Lung (tissue), 12 donors: ENCODE measurements around the gene ECT2. TPM values are rescaled to one million over a fixed set of nuclear protein-coding genes. Genes with fewer than 3 reads are reported as not detected.
"Not testable (repeated sequence)": the region's sequence is repeated elsewhere in the genome, so short reads cannot be mapped to it uniquely, and the experiment has no call there.

Experiments
- ATAC-seq: fragments of 200-7000 bp; cut with Tn5 transposase; one replicate; pipeline ENCODE4 v1.9.1; 2020; ENCODE audit warnings: moderate number of reproducible peaks; ENCODE audit not compliant: insufficient read depth, low FRiP score
- DNase-seq, 3 donors: peaks; one replicate each; pipeline ENCODE4 v3.0.0-alpha.2; 2013 to 2017
- H3K27ac ChIP-seq, 2 donors: one replicate each; pipeline ENCODE4 v1.5.1; 2013; ENCODE audit warnings: mild to moderate bottlenecking in 2 of 2, moderate library complexity in 2 of 2, control low read depth in 1 of 2, inconsistent platforms in 1 of 2, low read depth in 1 of 2, low read length in 1 of 2
- H3K27me3 ChIP-seq, 3 donors: one replicate each; pipeline ENCODE4 v1.5.1; 2013; ENCODE audit warnings: low read length in 2 of 3; ENCODE audit not compliant: control insufficient read depth in 3 of 3, insufficient read depth in 3 of 3
- H3K36me3 ChIP-seq, 4 donors: one replicate each; pipeline ENCODE4 v1.5.1; 2013; ENCODE audit warnings: low read length in 4 of 4, mild to moderate bottlenecking in 1 of 4, moderate library complexity in 1 of 4; ENCODE audit not compliant: control insufficient read depth in 4 of 4, insufficient read depth in 4 of 4
- H3K4me1 ChIP-seq, 5 donors: one replicate each; pipeline ENCODE4 v1.5.1; 2013; ENCODE audit warnings: low read length in 5 of 5, mild to moderate bottlenecking in 2 of 5, moderate library complexity in 1 of 5; ENCODE audit not compliant: control insufficient read depth in 5 of 5, insufficient read depth in 5 of 5
- H3K4me3 ChIP-seq: one replicate; pipeline ENCODE4 v1.5.1; 2013; ENCODE audit warnings: mild to moderate bottlenecking, control low read depth, moderate library complexity
- H3K9ac ChIP-seq, 2 donors: one replicate each; pipeline ENCODE4 v1.5.1; 2013; ENCODE audit warnings: low read length in 2 of 2, control low read depth in 1 of 2; ENCODE audit not compliant: insufficient read depth in 1 of 2
- H3K9me3 ChIP-seq, 4 donors: one replicate each; pipeline ENCODE4 v1.5.1; 2013; ENCODE audit warnings: low read length in 3 of 4, mild to moderate bottlenecking in 1 of 4, moderate library complexity in 1 of 4; ENCODE audit not compliant: control insufficient read depth in 4 of 4, insufficient read depth in 3 of 4
- WGBS, 2 donors: extraction: QIAGEN DNeasy Blood & Tissue Kit; methylation state at CpG; one replicate each; pipeline ENCODE4 v1.1.7; 2013; 5-methylcytosine and 5-hydroxymethylcytosine counted together
- polyA plus RNA-seq, 2 donors: library from polyadenylated mRNA; stranded (reverse); fragments of 200-250 nt; gene quantifications; one replicate each; pipeline ENCODE4 v1.2.1, GENCODE V29; 2013
- total RNA-seq, 2 donors: library from RNA; depleted of rRNA in 1 of 2; stranded (reverse); fragments of >200 nt in 1 of 2; gene quantifications; one replicate each; pipeline ENCODE4 v1.2.1, GENCODE V29; 2014 to 2021
- TF ChIP-seq, protein P1 (sequence below): IDR thresholded peaks from 2 replicates; pipeline ENCODE4 v1.5.1; 2012; ENCODE audit warnings: mild to moderate bottlenecking; ENCODE audit errors: control extremely low read depth, extremely low read depth
- donor health status: control.
- donor health status: control.
- donor health status: Bipolar disorder and iron deficiency.
- donor health status: healthy.
- donor health status: DM: yes; HTN: yes; CAD: no.

The ECT2 gene
- total and polyA plus RNA-seq, 4 donors: 4.2 to 19.5 (median 8.5) TPM

DNA sequence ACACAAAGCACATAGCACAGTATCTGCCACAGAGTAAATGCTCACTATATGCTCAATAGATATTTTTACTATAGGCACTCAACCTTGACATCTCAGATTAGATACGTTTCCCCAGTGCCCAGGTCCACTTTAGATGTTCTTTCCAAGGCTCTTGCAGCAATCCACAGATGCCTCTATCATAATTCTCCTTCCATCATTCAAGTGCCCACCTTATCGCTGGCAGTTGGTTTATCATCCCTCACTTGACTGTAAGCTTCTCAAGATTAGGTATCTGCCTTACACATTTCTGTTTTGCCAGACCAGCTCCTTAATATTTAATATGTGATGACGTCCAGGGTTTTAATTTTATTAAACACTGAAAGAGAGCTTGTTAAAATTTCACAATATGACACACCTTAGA, 48.3 kb upstream of the ECT2 start:
- no peak overlapping the region for H3K9ac ChIP-seq
- TF ChIP-seq, protein P1, sequence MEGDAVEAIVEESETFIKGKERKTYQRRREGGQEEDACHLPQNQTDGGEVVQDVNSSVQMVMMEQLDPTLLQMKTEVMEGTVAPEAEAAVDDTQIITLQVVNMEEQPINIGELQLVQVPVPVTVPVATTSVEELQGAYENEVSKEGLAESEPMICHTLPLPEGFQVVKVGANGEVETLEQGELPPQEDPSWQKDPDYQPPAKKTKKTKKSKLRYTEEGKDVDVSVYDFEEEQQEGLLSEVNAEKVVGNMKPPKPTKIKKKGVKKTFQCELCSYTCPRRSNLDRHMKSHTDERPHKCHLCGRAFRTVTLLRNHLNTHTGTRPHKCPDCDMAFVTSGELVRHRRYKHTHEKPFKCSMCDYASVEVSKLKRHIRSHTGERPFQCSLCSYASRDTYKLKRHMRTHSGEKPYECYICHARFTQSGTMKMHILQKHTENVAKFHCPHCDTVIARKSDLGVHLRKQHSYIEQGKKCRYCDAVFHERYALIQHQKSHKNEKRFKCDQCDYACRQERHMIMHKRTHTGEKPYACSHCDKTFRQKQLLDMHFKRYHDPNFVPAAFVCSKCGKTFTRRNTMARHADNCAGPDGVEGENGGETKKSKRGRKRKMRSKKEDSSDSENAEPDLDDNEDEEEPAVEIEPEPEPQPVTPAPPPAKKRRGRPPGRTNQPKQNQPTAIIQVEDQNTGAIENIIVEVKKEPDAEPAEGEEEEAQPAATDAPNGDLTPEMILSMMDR: no peak
- 90 to 93% methylated on average over 3 of the region's 3 CpGs for WGBS, 2 donors
- no peak overlapping the region for H3K4me3 ChIP-seq
- H3K36me3 ChIP-seq: peaks cover 0 to 3% (median 0%) of the 10 kb centered on the region in 4 donors
- ATAC-seq: no peak
- no peaks in the 10 kb centered on the region for H3K27me3 ChIP-seq
- DNase-seq: no peak
- H3K9me3 ChIP-seq: no peaks in the 10 kb centered on the region
- peaks cover 0 to 23% (median 0%) of the 10 kb centered on the region in 5 donors for H3K4me1 ChIP-seq
- no peak overlapping the region for H3K27ac ChIP-seq

DNA sequence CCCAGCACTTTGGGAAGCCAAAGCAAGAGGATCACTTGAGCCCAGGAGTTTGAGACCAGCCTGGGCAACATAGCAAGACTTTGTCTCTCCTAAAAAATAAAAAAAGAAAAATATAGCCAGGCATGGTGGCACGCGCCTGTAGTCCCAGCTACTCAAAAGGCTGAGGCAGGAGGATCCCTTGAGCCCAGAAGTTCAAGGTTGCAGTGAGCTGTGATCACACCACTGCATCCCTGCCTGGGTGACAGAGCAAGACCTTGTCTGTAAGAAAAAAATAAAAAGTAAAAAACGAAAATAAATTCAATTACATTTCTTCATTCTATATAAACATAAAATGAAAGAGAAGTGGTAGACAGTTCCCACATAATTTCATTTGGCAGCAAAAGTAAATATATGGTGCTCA, 47.8 kb upstream of the ECT2 start:
- not testable (repeated sequence) for H3K4me3 ChIP-seq, H3K27ac ChIP-seq, DNase-seq, H3K9me3 ChIP-seq, ATAC-seq, H3K36me3 ChIP-seq, H3K9ac ChIP-seq, H3K27me3 ChIP-seq
- H3K4me1 ChIP-seq: peaks cover 0 to 20% (median 0%) of the 10 kb centered on the region in 5 donors
- 87 to 92% methylated on average over 3 of the region's 3 CpGs for WGBS, 2 donors

DNA sequence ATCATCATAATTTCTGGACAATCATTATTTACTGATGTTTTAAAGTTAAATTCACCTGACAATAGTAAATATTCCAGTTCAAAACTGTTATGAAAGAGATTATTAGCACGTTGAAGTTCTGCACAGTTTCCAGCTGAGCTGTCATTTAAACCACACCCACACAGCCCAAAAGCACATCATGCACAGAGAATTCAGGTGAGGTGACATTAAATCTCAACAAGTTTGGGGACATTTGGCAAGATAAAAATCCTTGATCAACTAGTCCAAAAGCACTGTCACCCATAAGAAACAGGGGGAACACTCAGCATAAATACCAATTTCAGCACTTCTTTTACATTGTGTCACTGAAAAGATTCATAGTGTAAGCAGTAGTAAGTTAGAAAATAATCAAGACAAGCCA, 46.5 kb upstream of the ECT2 start:
- 22 to 48% methylated on average over 1 of the region's 1 CpG for WGBS, 2 donors
- Histone ChIP-seq H3K4me3 (no peak overlapping the region), H3K4me1 (peaks cover 0 to 19% (median 0%) of the 10 kb centered on the region in 5 donors), H3K27ac (no peak overlapping the region), H3K36me3 (peaks cover 0 to 3% (median 0%) of the 10 kb centered on the region in 4 donors), H3K27me3 (peaks cover 0 to under 1% (median 0%) of the 10 kb centered on the region in 3 donors), H3K9me3 (no peaks in the 10 kb centered on the region), H3K9ac (no peak overlapping the region)
- no peak for DNase-seq
- ATAC-seq: no peak
- TF ChIP-seq, protein P1: no peak

DNA sequence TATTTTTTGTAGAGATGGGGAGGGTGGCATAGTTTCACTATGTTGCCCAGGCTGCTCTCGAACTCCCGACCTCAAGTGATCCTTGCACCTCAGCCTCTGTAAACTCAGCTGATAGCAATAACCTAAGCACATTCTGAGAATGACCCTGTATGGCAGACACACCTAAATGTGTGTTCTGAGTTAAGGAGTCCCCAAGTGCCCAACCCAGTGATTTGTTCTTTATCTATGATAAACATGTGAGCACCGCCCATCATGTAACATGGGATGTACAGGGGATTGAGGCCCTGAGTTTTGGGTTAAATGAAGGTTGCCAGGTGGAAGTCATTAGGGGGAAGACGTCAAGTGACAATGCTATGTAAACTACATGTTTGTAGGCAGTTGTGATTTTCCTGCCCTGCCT, 45.4 kb upstream of the ECT2 start:
- peaks cover 0 to 27% (median 4%) of the 10 kb centered on the region in 5 donors for H3K4me1 ChIP-seq
- TF ChIP-seq, protein P1: no peak

More for the DNA sequence above, 45.4 kb upstream of the ECT2 start:
- Histone ChIP-seq H3K9ac (no peak overlapping the region), H3K4me3 (no peak overlapping the region), H3K27me3 (peaks cover 0 to 3% (median 0%) of the 10 kb centered on the region in 3 donors), H3K36me3 (no peaks in the 10 kb centered on the region), H3K27ac (no peak overlapping the region), H3K9me3 (no peaks in the 10 kb centered on the region)
- DNase-seq (no peak), ATAC-seq (no peak)
- WGBS, 2 donors: 85 to 89% methylated on average over 4 of the region's 4 CpGs
